ENCODE results near the gene NFATC4.

- TF ChIP-seq, protein P1, sequence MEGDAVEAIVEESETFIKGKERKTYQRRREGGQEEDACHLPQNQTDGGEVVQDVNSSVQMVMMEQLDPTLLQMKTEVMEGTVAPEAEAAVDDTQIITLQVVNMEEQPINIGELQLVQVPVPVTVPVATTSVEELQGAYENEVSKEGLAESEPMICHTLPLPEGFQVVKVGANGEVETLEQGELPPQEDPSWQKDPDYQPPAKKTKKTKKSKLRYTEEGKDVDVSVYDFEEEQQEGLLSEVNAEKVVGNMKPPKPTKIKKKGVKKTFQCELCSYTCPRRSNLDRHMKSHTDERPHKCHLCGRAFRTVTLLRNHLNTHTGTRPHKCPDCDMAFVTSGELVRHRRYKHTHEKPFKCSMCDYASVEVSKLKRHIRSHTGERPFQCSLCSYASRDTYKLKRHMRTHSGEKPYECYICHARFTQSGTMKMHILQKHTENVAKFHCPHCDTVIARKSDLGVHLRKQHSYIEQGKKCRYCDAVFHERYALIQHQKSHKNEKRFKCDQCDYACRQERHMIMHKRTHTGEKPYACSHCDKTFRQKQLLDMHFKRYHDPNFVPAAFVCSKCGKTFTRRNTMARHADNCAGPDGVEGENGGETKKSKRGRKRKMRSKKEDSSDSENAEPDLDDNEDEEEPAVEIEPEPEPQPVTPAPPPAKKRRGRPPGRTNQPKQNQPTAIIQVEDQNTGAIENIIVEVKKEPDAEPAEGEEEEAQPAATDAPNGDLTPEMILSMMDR (IDR thresholded peaks at IDR 0.05 in 8 of 11, conservative IDR thresholded peaks at IDR 0.05 in 3 of 11) = no peak
- no peak for TF ChIP-seq POLR2A (IDR thresholded peaks at IDR 0.05)
These were observed 203 bp downstream of the NFATC4 start for GRCh38 chr14:24368212-24368561.

All from spleen (tissue), 7 donors.